GM12878 (cell line): ENCODE data around the gene FAM133A. TPM values are rescaled to one million over a fixed set of nuclear protein-coding genes. Genes with fewer than 3 reads are reported as not detected.

Source experiments
- ATAC-seq: fragments of 200-7000 bp; cut with Tn5 transposase; 3 replicates; pipeline ENCODE4 v1.9.1; 2020; ENCODE audit warnings: mild to moderate bottlenecking, moderate library complexity
- BruUV-seq: library from RNA; stranded (reverse); fragments of 400-500 nt; replicated peaks from 2 replicates; lab custom pipeline; 2021; lab: Mats Ljungman, UMichigan
- CTCF ChIA-PET: fragments of 300-600 bp; sonication (Branson Sonifier 250); formaldehyde crosslinking; extraction: SDS; loops from one replicate; lab custom pipeline; 2021; ENCODE audit warnings: inconsistent platforms; lab: Yijun Ruan, JAX
- POLR2A ChIA-PET: fragments of 350-600 bp; formaldehyde crosslinking; extraction: SDS; loops from one replicate; lab custom pipeline; 2021; ENCODE audit warnings: inconsistent platforms; lab: Charles Lee
- RAD21 ChIA-PET: fragments of 300-600 bp; sonication (Branson Sonifier 250); formaldehyde crosslinking; loops from one replicate; lab custom pipeline; 2023; ENCODE audit warnings: antibody characterized with exemption; ENCODE audit not compliant: unreplicated experiment; lab: Charles Lee
- SMC1A ChIA-PET: fragments of 300-600 bp; sonication (Branson Sonifier 250); formaldehyde crosslinking; loops from one replicate; lab custom pipeline; 2023; ENCODE audit not compliant: unreplicated experiment, uncharacterized antibody; lab: Charles Lee
- DNase-seq: peaks from one replicate; pipeline ENCODE4 v3.0.0-alpha.2; 2011; ENCODE audit warnings: low read depth, low spot score
- FAIRE-seq: peaks from 3 replicates; lab custom pipeline; 2011; peaks lifted over from hg19 to GRCh38; lab: Jason Lieb, UNC
- H2AFZ ChIP-seq: 2 replicates; pipeline ENCODE4 v1.6.0; 2011; ENCODE audit warnings: low read depth, low read length, control low read depth; ENCODE audit not compliant: control insufficient read depth
- H3K27ac ChIP-seq: 2 replicates; pipeline ENCODE4 v1.5.1; 2011; ENCODE audit warnings: control low read depth; ENCODE audit not compliant: control insufficient read depth, insufficient read depth
- H3K27me3 ChIP-seq, 2 experiments: replicated peaks in 1 of 2; 2 replicates each; pipeline versions ENCODE4 v1.6.0 to v1.6.1; 2011; ENCODE audit warnings: low read length in 1 of 2; ENCODE audit not compliant: control insufficient read depth in 2 of 2, insufficient read depth in 2 of 2
- H3K36me3 ChIP-seq, 2 experiments: 2 replicates each; pipeline ENCODE4 v1.5.1; 2011; ENCODE audit warnings: low read length in 1 of 2; ENCODE audit not compliant: control insufficient read depth in 2 of 2, insufficient read depth in 2 of 2
- H3K4me1 ChIP-seq: 2 replicates; pipeline ENCODE4 v1.6.1; 2011; ENCODE audit warnings: mild to moderate bottlenecking, low read length, moderate library complexity, mixed read lengths; ENCODE audit not compliant: control insufficient read depth, insufficient read depth
- H3K4me2 ChIP-seq: 2 replicates; pipeline ENCODE4 v1.6.0; 2011; ENCODE audit warnings: control low read depth; ENCODE audit not compliant: control insufficient read depth, insufficient read depth
- H3K4me3 ChIP-seq: fragments of 200-600 bp; sonication (generic); 2 replicates; pipeline ENCODE4 v1.5.1; 2016
- H3K79me2 ChIP-seq: 2 replicates; pipeline ENCODE4 v1.6.0; 2011; ENCODE audit warnings: low read length; ENCODE audit not compliant: control insufficient read depth, insufficient read depth
- H3K9ac ChIP-seq: 2 replicates; pipeline ENCODE4 v1.8.0; 2011; ENCODE audit warnings: low read length, control low read depth, mixed read lengths; ENCODE audit not compliant: control insufficient read depth, insufficient read depth
- H3K9me3 ChIP-seq: replicated peaks from 3 replicates; pipeline ENCODE4 v1.5.1; 2011; ENCODE audit warnings: mild to moderate bottlenecking, low read length; ENCODE audit not compliant: control insufficient read depth, insufficient read depth
- H4K20me1 ChIP-seq: 2 replicates; pipeline ENCODE4 v1.6.0; 2011; ENCODE audit not compliant: control insufficient read depth, insufficient read depth
- E2F8 ChIP-seq: fragments of 450-650 bp; IDR thresholded peaks from 2 replicates; pipeline ENCODE4 v1.6.1; 2018; ENCODE audit warnings: mild to moderate bottlenecking, low read depth, moderate library complexity; ENCODE audit not compliant: partially characterized antibody
- FOXK2 ChIP-seq: fragments of 450-650 bp; IDR thresholded peaks from 2 replicates; pipeline ENCODE4 v1.6.1; 2017; ENCODE audit warnings: mild to moderate bottlenecking, moderate library complexity
- JUND ChIP-seq: IDR thresholded peaks from 2 replicates; pipeline ENCODE4 v1.6.1; 2012; ENCODE audit warnings: low read depth, mild to moderate bottlenecking, low read length, improper control_type of control experiment, moderate library complexity
- KAT2A ChIP-seq: conservative IDR thresholded peaks from 2 replicates; pipeline ENCODE4 v1.6.1; 2011; ENCODE audit warnings: low read depth, low read length; ENCODE audit not compliant: control insufficient read depth
- MYC ChIP-seq: IDR thresholded peaks from 2 replicates; pipeline ENCODE4 v1.6.1; 2011; ENCODE audit warnings: mild to moderate bottlenecking, low read length, moderate library complexity, inconsistent platforms; ENCODE audit not compliant: insufficient read depth, insufficient replicate concordance, insufficient read length, severe bottlenecking
- NR2C2 ChIP-seq: IDR thresholded peaks from 2 replicates; pipeline ENCODE4 v1.6.1; 2011; ENCODE audit warnings: borderline replicate concordance, low read depth; ENCODE audit not compliant: control insufficient read depth, insufficient read length
- NR2F1 ChIP-seq: fragments of 450-650 bp; conservative IDR thresholded peaks from 2 replicates; pipeline ENCODE4 v1.6.1; 2017; ENCODE audit warnings: mild to moderate bottlenecking
- RCOR1 ChIP-seq: conservative IDR thresholded peaks from 2 replicates; pipeline ENCODE4 v1.6.1; 2012; ENCODE audit warnings: low read depth, low read length, improper control_type of control experiment
- REST ChIP-seq: IDR thresholded peaks from 2 replicates; pipeline ENCODE4 v1.6.1; 2012; ENCODE audit warnings: mild to moderate bottlenecking, low read depth, low read length
- STAT3 ChIP-seq: IDR thresholded peaks from 2 replicates; pipeline ENCODE4 v1.6.1; 2011; ENCODE audit warnings: low read depth, low read length, improper control_type of control experiment
- USF1 ChIP-seq: IDR thresholded peaks from 2 replicates; pipeline ENCODE4 v1.6.1; 2011; ENCODE audit warnings: borderline replicate concordance, low read depth, mild to moderate bottlenecking, moderate library complexity, mixed read lengths, low read length; ENCODE audit not compliant: insufficient read depth; ENCODE audit errors: extremely low read length
- WRNIP1 ChIP-seq: IDR thresholded peaks from 2 replicates; pipeline ENCODE4 v1.6.1; 2011; ENCODE audit warnings: low read depth, low read length, improper control_type of control experiment, borderline replicate concordance
- ZNF592 ChIP-seq: fragments of 450-650 bp; IDR thresholded peaks from 2 replicates; pipeline ENCODE4 v1.6.1; 2017; ENCODE audit warnings: mild to moderate bottlenecking, moderate library complexity
- WGBS: methylation state at CpG from one replicate; pipeline ENCODE4 v1.1.6; 2016; ENCODE audit warnings: low lambda C conversion rate; ENCODE audit not compliant: insufficient replicate concordance, insufficient coverage; ENCODE audit errors: missing lambda C conversion rate; 5-methylcytosine and 5-hydroxymethylcytosine counted together
- in situ Hi-C: fragments of 300-500 bp; cut with MboI; formaldehyde crosslinking; loops from 9 replicates; pipeline ENCODE4 v1.14.3; 2018; ENCODE audit warnings: mixed read lengths
- intact Hi-C: fragments of 100-400 bp; cut with micrococcal nuclease; formaldehyde crosslinking; loops from one replicate; pipeline ENCODE4 v1.14.2; 2022; ENCODE audit not compliant: unreplicated experiment
- polyA plus RNA-seq, 11 experiments: library from polyadenylated mRNA; depleted of rRNA in 4 of 11; unstranded in 6 of 11; stranded (reverse) in 5 of 11; fragments of >200 nt; fragmentation: Nextera tagmentation in 4 of 11; fragmentation: Illumina TruSeq in 1 of 11; extraction: Ambion mirVana in 4 of 11; extraction: Trizol in 1 of 11; gene quantifications; 1 replicate in 1 of 11; 2 replicates in 10 of 11; pipeline versions ENCODE4 v1.2.1 to v1.2.3, GENCODE V29; 2011 to 2016; ENCODE audit warnings: inconsistent platforms in 2 of 11, missing spikeins in 2 of 11, low read depth in 1 of 11
- total RNA-seq, 4 experiments: library from RNA; depleted of rRNA in 3 of 4; stranded (reverse); fragments of >200 nt in 3 of 4; fragmentation: Illumina TruSeq in 1 of 4; extraction: Trizol in 1 of 4; gene quantifications; 2 replicates each; pipeline versions ENCODE4 v1.2.1 to v1.2.3, GENCODE V29; 2013 to 2021

FAM133A gene
- total and polyA plus RNA-seq, 10 of the 15 experiments (the other 5 are each of a cell fraction or from before 2014, with no cell fraction given) = 0.81 TPM; not detected in 9

- no peaks in the 10 kb centered on the region for H3K9me3 ChIP-seq
- no peaks in the 10 kb centered on the region for H4K20me1 ChIP-seq
- CTCF ChIA-PET = no interaction called here
- H3K4me3 ChIP-seq = no peak overlapping the region
- POLR2A ChIA-PET = no interaction called here
- RAD21 ChIA-PET = no interaction called here
- H3K4me1 ChIP-seq = no peaks in the 10 kb centered on the region
- no peaks in the 10 kb centered on the region for H3K36me3 ChIP-seq
- H3K79me2 ChIP-seq = no peaks in the 10 kb centered on the region
- no peak overlapping the region for H3K4me2 ChIP-seq
- intact Hi-C loops = no loop called here
- in situ Hi-C loops = no loop called here
- H3K27ac ChIP-seq = no peak overlapping the region
- SMC1A ChIA-PET = no interaction called here
- ATAC-seq (no peak), DNase-seq (no peak), FAIRE-seq (no peak)
- no peaks in the 10 kb centered on the region for H3K27me3 ChIP-seq
- H2AFZ ChIP-seq = no peak overlapping the region
- no peak overlapping the region for H3K9ac ChIP-seq
- BruUV-seq = no TSS peak
- WGBS = 23% methylated on average over 2 of the region's 2 CpGs
- no peak for TF ChIP-seq ZNF592
- no peak for TF ChIP-seq E2F8
- TF ChIP-seq USF1 = no peak
- TF ChIP-seq WRNIP1 = no peak
- TF ChIP-seq REST = no peak
- no peak for TF ChIP-seq KAT2A
- TF ChIP-seq FOXK2 = no peak
- no peak for TF ChIP-seq STAT3
- no peak for TF ChIP-seq NR2F1
- TF ChIP-seq NR2C2 = no peak
- TF ChIP-seq MYC = no peak
- no peak for TF ChIP-seq JUND
- no peak for TF ChIP-seq RCOR1
Measured at GRCh38 chrX:93637591-93637990, 36.4 kb upstream of the FAM133A start.
